Stimulated activated CD8-positive, alpha-beta memory T cell treated with anti-CD3 and anti-CD28 coated beads, Interleukin-4, amount 100 ng/mL, for 1 hour (primary cell): ENCODE measurements around the gene SREK1IP1.

Experiments used
- DNase-seq, 2 donors: peaks; one replicate each; pipeline ENCODE4 v3.0.0-alpha.2; 2020; ENCODE audit warnings: low read depth in 2 of 2, low spot score in 1 of 2

Gene SREK1IP1

DNA sequence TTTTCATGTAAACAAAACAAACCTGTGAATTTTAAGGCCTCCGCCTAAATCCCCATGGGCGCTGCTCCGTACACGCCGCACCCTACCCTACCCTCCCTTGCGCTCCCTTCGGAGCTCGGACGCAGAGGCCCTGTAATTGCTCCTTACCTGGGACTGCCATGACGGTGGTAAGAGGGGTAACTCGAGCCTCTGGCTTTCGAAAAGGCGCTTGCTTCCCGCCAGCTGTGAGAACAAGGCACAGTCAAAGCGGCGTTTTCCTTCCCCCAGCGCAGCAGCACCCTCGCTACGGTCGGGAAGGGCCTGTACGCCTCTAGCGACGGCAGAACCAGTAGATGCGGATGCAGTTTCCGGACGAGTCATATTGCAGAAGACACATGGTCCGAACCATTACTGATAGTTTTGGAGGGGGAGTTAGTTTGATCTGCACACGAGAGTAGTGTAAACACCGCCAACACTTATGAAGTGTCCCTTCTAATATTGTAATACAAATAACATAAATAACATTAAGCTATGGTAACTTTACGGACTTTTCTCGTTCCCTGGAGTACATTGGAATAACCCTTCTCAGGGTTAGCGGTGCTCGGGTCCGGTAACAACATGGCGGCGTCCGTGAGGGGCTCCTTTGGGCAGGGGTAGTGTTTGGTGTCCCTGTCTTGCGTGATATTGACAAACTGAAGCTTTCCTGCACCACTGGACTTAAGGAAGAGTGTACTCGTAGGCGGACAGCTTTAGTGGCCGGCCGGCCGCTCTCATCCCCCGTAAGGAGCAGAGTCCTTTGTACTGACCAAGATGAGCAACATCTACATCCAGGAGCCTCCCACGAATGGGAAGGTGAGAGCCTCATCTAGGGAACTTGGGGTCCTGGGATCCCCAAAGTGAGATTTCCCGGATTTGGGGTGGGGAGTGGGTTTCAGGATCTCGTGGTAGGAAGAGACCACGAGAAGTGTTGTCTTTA lies at the start of gene SREK1IP1, which contains the start of gene CWC27:
TSS of gene SREK1IP1 (minus strand) at position 334 of the 955 bp plus-strand sequence. CDS start at position 160, 174 bp downstream.
TSS of gene CWC27 (plus strand) at position 573 of the 955 bp plus-strand sequence. CDS start at position 790, 217 bp downstream.
- peak; percentile 42 to 64 for DNase-seq

GRCh38 chr5:64818245-64818644 lies 49.8 kb upstream of the SREK1IP1 start:
- DNase-seq, result no peak

GRCh38 chr5:64814073-64814472 lies 45.6 kb upstream of the SREK1IP1 start:
- DNase-seq, result no peak

- DNase-seq, result no peak
Measured at GRCh38 chr5:64811050-64811640, 42.7 kb upstream of the SREK1IP1 start.

DNA sequence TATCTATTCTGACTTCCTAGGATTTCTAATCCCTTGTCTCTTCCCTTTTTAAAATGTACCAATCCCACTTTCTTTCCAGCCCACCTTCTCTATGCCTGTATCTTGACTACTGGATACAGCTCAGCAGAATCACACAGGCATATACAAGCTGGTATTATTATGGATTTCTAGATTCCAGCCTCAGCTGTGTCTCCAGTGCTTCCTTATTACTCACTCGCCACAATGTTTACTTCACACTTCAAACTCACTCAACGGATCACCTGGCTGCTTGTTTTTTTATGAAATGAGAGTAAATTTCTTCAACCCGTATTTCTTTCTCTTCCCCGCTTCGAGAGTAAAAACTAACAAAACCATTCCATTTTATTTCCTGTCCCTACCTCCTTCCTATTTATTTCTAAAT lies 39.0 kb upstream of the SREK1IP1 start:
- DNase-seq, result no peak

DNA sequence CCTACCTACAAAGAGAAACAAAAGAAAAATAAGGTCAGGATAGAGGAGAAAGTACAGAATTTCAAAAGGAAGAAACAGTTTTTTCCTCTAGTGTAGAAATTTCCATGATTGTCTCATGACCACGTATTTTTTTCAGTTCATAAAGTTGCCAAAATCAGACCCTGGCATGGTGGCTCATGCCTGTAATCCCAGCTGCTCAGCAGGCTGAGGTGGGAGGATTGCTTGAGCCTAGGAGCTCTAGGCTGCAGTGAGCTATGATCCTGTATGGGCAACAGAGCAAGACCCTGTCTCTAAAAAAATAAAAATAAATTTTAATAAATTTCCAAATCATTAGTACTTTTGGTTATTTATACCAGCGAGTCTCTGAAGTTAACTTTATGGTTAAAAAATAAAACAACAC lies 38.0 kb upstream of the SREK1IP1 start:
- no peak for DNase-seq

GRCh38 chr5:64800926-64801325 lies 32.4 kb upstream of the SREK1IP1 start:
- no peak for DNase-seq

- DNase-seq, result no peak
Measured at GRCh38 chr5:64796301-64796700, 27.8 kb upstream of the SREK1IP1 start.

- DNase-seq, result no peak
Measured at GRCh38 chr5:64794053-64794770, 25.7 kb upstream of the SREK1IP1 start.

DNA sequence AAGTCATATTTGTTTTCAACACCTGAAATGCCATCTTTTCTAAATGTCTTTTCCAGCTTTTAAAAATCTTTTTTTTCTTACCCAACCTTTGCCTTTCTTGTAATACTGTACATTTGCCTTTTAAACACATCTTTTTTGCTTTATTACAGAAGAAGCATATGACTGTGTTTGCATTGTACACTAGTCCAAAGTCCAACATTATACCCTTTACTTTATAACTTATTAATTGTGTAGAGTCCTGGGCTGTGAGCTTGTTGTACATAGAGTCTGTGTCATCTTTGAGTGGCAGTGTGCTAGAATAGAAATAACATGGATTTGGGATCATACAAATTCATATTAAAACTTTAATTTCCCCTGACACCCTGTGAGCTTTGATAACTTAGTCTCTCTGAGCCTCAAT lies 24.0 kb upstream of the SREK1IP1 start:
- no peak for DNase-seq

GRCh38 chr5:64790210-64790609 lies 21.7 kb upstream of the SREK1IP1 start:
- no peak for DNase-seq

DNA sequence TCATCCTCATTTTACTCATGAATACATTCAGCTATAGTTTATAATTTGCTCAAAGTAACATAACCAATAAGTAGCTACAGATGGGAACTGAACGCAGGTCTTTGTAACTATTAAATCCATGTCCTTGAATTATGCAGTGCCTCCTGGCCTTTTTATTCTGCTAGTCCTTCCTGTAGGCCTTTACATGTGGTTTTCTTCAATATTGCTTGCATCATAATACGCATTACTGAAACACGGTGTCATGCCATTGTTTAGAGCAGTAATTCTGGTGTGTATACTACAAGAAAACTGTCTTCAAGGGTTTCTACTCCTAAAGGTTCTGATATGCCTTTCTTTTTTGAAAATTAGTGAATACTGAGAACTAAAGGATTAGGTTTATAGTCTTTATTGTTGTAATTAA lies 21.0 kb upstream of the SREK1IP1 start:
- DNase-seq, result no peak

DNA sequence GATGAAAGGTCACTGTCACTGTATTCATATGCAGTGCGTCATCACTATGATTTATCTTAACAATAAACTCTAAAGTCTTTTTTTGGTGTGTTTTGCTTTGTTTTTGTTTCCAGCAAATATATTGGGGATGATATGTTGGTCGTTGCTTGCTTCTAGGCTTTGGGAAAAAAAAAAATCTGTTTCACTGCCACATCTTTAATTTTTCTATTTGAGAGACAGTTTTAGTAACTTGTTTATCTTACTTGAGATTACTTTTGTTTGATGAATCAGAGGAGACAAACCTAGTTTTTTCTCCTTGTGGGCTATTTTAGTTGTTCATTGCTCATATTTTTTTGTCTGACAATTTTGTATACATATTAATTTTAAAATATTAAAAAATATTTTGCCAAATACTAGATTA lies 19.7 kb upstream of the SREK1IP1 start:
- no peak for DNase-seq

- DNase-seq, result no peak
Measured at GRCh38 chr5:64786372-64786771, 17.9 kb upstream of the SREK1IP1 start.

DNA sequence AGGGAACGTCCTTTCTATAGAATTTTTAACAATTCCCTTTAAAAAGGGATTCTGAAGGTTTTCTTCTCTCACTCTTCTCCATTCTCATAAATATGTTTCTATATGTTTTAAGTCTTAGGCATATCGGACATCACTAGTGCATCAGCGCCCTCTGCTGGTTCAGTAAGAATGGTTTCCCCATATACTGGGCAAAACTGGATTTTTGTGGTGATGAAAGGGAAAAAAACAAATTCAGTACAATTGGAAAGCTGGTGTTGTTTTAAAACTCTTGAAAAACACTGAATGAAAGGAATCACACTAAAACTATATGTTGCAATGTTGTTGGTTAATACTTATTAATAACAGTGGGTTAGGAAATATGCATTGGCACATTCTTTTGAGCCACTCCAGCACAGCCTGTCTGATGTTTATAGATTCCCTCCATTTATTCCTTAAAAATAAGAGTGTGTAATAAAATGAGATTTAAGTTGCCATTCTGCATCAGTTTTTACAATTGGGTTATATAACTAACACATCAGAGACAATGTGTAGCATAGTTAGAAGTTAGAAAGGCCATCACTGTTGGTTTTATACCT lies 16.0 kb upstream of the SREK1IP1 start:
- peak; percentile 27 to 53 for DNase-seq

- DNase-seq, result no peak
Measured at GRCh38 chr5:64775291-64775690, 6.8 kb upstream of the SREK1IP1 start.

- no peak for DNase-seq
Measured at GRCh38 chr5:64773533-64773932, 5.0 kb upstream of the SREK1IP1 start.

DNA sequence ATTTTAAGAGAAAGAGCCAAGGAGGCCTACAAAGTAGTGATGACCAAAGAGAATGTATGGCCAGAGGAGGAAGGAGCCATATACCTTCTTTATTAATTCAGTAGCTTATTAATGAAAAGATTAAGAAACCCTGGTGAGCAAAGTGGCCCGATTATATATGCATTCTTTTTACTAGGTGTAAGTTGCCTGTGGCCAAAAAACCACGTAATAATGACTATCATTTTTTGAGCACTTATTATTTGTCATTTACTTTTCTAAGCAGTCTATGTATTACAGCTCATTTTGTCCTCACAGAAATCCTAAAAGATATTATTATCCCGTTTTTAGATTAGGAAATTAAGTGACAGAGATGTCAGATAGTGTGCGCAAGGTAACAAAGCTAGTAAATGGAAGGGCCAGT lies 3.2 kb upstream of the SREK1IP1 start:
- DNase-seq, result no peak

DNA sequence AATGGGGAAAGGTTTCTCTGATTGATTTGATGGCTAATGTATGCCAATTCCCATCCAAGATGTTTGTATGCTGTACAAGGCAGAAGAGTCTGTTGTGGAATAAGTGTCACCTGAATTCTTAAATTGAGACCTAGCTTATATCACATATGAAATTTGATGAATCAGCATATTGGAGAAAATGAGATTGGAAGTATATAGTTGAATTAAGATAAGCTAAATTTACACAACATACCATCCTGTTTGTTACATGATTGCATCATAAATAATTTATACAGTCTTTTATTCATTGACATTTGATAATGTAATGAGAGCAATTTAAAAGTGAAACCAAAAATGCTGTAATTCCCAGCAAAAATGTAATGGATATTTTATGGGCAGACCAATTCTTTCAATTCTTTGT lies 1.4 kb upstream of the SREK1IP1 start:
- no peak for DNase-seq

DNA sequence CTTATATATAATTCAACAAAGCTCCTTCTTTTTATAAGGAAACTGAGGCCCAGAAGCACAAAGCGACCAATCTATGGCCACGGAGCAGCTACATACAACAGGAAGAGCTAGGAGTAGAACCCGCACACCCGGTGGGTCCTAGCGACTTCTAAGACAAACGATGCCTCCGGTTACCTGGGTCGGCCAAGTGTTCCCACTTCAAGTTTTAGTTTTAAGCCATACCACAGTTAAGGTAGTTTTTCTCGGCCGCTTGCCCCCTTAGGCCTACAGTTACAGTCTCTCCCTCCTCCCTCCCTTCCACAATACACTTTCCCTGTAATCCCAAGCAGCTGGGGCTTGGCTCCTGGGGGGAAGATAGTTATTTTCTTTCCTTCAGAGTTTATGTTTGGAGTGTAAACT lies 533 bp downstream of the SREK1IP1 start:
- DNase-seq, result no peak

DNA sequence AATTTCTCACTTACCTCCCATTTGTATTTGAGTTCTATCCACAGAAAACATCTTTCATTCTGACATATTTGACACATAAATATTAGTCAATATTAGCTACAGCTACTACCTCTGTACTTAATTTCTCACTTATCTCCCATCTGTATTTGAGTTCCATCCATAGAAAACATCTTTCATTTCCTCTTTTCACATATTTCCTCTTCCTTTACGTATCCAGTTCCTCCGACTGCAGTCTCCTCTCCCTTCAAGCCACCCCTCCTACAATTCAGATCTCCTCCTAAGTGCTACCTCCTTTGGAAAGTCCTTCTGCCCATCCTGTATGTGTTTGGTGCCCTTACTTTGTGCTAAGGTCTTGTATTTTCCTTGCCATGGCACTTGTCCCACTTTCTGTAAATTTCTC lies 1.6 kb downstream of the SREK1IP1 start:
- no peak for DNase-seq
